HG03045 (cell line): ENCODE data around the gene VSTM4.

Source experiments
- ATAC-seq: cut with Tn5 transposase; IDR thresholded peaks from one replicate; pipeline ENCODE4 v1.9.1; 2021; ENCODE audit warnings: mild to moderate bottlenecking, moderate library complexity; ENCODE audit not compliant: unreplicated experiment

VSTM4 gene

DNA sequence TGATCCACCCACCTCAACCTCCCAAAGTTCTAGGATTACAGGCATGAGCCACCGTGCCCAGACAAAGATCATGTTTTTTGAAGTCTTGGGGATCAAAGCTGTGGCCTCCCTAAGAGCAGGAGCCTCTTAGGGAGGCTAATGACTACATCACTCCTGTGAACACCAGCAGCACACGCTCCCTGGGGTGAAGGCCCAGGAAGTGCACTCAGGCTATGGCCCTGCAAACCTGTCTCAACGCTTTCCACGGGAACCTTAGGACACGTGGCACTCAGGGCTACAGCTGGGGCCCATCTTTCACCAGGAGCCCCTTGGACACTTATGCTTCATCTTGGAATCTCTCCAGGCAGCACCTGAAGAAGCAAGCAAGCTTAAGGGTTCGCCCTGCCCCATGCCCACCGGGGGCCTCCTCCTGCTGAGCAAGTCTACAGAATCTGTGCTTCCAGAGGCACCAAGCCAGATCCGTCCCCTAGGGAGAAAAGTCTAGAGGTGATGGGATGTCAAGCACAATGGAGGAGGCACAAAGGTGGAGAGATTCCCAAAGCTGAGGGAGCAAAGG lies 18.4 kb downstream of the VSTM4 start:
- no peak for ATAC-seq

DNA sequence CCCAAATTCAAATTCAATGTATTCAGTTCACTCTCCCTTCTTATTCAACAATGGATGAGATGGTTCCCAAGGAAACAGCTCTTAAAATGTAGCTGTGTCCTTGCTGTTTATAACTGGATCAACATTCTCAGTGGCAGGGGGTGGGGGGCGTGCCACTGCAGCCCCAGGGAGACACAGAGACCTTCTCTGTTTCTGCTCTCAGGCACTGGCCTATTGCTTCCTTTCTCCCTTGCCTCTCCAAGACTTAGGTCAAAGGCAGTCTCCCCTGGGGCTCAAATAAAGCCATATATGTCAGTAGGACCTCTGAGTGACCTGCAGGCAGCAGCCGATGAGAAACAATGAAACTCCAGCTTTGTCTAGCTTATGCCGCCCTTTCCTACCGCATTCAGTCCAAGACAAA lies 20.7 kb downstream of the VSTM4 start:
- ATAC-seq: no peak

DNA sequence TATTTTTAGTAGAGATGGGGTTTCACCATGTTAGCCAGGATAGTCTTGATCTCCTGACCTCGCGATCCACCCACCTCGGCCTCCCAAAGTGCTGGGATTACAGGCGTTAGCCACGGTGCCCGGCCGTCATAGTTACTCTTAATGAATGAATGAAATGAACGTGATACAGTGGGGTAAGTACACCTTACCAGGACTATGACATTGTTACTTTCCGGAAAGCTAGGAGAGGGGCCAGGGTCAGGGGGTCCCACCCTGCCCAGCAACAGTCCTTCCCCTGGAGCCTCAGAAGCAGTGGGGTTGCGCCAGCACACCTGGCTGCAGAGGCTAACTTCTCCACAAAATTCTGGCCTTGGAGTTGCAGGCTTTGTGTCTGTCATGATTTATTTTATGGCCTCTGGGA lies 21.4 kb downstream of the VSTM4 start:
- ATAC-seq: no peak

- ATAC-seq: no peak
These were observed 22.8 kb downstream of the VSTM4 start for GRCh38 chr10:49092477-49092876.

- ATAC-seq: no peak
These were observed 23.7 kb downstream of the VSTM4 start for GRCh38 chr10:49091450-49092210.

GRCh38 chr10:49090696-49091380 lies 24.5 kb downstream of the VSTM4 start:
- ATAC-seq: no peak

DNA sequence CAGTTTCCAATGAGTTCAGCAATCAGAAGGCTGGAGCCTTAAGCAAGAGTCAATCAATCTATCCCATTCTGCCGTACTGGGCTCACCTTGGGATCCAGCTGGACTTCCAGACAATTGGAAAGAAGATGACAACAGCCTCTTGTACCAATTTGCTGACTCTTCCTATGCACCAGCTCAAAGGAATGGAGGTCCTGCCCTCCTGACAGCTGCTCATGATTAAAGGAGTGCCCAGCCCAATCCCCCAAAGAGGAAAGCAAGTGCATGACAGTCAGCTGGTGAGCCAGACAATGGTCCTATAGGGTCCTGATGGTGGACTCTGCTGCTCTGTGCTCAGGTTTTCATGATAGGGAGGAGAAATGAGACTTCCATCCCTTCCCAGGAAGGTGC lies 25.1 kb downstream of the VSTM4 start:
- no peak for ATAC-seq

GRCh38 chr10:49089557-49090188 lies 25.6 kb downstream of the VSTM4 start:
- no peak for ATAC-seq

- ATAC-seq: no peak
These were observed 26.2 kb downstream of the VSTM4 start for GRCh38 chr10:49089152-49089551.

DNA sequence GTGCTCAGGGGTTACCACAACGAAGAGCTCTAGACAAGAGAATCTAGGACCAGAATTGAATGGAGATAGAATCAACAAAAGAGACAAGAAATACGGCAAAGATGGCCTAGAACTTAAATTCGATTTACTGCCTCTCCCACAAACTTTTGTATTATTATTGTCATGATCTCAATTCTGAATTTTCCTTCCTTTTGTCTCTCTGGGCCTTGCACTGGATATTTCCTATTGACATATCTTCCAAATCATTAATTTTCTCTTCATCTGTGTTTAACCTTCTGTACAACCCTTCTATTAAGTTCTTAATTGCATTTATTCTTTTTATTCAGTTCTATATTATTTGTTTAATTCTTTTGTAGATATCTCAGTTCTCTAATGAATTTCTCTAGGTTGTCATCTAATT lies 28.4 kb downstream of the VSTM4 start:
- ATAC-seq: no peak

DNA sequence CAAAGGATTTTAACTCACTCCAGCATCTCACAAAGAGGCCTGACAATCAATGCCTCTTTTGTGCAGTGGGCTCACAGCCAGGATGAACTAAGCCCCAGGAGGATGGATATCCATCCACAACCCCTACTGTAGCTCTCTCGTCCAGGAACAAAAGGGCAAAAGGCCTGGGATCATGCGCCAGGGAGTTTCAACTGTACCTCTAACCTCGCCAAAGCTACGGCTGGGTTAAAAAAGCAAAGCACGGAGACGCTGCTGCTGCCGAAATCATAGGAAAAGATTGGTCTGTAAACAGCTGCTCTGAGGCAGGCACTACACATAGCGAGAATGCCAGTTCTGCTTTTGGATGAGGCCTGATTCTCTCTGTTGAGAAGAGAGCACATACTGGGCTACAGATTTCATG lies 32.1 kb downstream of the VSTM4 start:
- no peak for ATAC-seq

GRCh38 chr10:49082766-49083165 lies 32.6 kb downstream of the VSTM4 start:
- no peak for ATAC-seq

GRCh38 chr10:49081547-49082275 lies 33.6 kb downstream of the VSTM4 start:
- no peak for ATAC-seq

DNA sequence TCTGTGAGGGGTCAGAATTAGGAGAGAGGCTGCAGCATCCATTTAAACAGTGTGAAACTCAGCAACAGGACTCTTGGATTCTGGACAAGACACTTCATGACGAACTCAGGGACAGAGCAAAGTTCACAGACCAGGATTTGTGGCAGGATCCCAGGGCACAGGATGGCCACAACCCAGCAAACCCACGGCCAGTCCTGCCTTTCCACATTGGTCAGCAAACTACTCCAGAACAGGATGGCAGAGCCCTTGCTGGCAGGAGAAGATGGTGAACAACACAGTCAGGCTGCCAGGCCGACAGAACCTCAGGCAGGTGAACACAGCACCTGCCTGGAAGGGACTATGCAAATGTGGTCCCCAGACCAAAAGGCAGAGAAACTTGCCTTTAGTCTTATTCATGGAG lies 34.4 kb downstream of the VSTM4 start:
- no peak for ATAC-seq

DNA sequence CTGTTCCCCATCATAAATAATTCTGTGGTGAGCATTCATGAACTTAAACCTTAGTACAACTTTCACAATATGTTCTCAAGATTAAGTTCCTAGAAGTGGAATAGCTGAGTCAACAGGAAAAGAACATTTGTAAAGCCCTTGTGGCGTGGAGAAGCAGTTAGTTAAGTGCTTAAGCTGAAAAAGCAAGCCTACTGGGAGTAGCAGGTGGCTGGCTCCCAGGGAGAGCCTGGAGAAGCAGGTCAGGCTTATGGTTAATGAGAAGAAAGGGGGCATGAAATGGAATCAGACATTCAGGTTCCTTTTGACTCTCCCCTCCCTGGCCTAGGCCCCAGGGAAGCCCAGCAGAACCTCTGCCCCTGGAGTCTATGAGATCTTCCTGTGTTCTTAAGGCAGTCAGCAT lies 35.3 kb downstream of the VSTM4 start:
- no peak for ATAC-seq

DNA sequence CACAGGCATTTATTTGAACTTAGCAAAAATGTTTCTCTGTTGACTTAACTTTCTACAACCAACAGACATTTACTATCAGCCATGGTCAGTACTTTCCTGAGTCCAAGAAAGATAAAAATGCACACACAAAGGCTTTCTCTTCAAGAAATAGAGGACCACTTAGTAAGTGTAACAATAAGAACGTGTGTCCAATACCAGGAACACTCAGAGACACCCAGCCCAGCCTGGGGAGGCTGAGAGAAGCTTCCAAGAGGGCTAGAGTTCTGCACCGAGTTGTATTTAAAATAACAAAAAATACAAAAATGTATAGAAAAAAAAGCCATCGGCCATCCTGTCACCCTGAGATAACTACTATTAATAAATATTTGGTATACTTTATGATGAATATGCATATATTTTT lies 35.8 kb downstream of the VSTM4 start:
- no peak for ATAC-seq

DNA sequence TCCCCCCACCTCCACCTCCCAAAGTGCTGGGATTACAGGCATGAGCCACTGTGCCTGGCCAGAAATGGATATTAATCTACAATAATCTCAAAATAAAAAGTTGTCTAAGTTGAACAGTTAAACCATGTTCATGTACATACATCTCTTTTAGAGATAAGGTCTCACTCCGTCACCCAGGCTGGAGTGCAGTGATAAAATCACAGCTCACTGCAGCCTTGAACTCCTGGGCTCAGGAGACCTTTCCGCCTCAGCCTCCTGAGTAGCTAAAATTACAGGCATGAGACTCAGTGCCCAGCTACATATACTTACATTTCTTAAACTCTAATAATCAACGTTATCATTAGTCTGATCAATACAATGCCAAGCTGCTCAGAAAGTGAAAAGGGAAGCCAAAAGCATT lies 36.2 kb downstream of the VSTM4 start:
- ATAC-seq: no peak

DNA sequence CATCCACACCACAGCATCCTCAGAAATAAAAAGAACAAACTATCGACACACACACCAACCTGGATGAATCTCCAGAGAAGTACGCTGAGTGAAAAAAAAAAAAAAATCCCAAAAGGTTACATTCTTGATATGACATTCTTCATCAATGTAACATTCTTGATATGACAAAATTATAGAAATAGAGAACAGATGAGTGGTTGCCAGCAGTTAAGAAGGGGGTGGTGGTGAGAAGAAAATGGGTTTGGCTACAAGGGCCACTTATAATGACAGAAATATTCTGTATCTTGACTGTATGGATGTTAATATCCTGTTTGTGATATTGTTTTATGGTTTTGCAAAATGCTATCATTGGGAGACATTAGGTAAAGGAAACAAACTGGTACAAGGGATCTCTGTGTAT lies 36.9 kb downstream of the VSTM4 start:
- no peak for ATAC-seq

GRCh38 chr10:49076741-49077521 lies 38.4 kb downstream of the VSTM4 start:
- no peak for ATAC-seq

DNA sequence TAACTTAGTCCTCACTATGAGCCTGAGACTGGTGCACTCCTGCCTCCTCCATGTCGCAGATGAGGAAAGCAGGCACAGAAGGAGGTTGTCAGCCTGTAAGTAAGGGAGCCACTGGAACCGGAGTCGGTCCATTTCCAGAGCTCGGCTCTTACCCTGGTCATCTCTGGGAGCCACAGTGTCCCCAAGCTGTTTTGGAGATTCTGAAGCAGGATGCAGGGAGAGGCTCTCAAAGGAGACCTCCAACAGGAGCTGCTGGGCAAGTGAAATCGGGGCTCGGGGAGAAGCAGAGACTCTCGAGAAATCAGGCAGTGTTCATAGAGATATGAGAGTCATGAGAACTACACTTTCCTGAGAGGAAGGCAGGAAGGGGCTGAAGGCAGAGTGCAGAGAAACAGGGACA lies 39.0 kb downstream of the VSTM4 start:
- no peak for ATAC-seq
